AG09309 (cell line): ENCODE results near the gene RNF220.

ENCODE experiments used
- DNase-seq: peaks from one replicate; pipeline ENCODE4 v3.0.0-alpha.2; 2010; ENCODE audit warnings: low read depth
- H3K4me3 ChIP-seq: 2 replicates; pipeline ENCODE4 v1.5.1; 2011; ENCODE audit warnings: mild to moderate bottlenecking, low read depth, low read length, moderate library complexity; ENCODE audit not compliant: control insufficient read depth
- TF ChIP-seq, protein P1 (sequence below): IDR thresholded peaks from 2 replicates; pipeline ENCODE4 v1.5.1; 2011; ENCODE audit warnings: mild to moderate bottlenecking, low read depth, low read length, inconsistent platforms; ENCODE audit not compliant: insufficient read depth, control insufficient read depth; ENCODE audit errors: missing control alignments

The RNF220 gene

DNA sequence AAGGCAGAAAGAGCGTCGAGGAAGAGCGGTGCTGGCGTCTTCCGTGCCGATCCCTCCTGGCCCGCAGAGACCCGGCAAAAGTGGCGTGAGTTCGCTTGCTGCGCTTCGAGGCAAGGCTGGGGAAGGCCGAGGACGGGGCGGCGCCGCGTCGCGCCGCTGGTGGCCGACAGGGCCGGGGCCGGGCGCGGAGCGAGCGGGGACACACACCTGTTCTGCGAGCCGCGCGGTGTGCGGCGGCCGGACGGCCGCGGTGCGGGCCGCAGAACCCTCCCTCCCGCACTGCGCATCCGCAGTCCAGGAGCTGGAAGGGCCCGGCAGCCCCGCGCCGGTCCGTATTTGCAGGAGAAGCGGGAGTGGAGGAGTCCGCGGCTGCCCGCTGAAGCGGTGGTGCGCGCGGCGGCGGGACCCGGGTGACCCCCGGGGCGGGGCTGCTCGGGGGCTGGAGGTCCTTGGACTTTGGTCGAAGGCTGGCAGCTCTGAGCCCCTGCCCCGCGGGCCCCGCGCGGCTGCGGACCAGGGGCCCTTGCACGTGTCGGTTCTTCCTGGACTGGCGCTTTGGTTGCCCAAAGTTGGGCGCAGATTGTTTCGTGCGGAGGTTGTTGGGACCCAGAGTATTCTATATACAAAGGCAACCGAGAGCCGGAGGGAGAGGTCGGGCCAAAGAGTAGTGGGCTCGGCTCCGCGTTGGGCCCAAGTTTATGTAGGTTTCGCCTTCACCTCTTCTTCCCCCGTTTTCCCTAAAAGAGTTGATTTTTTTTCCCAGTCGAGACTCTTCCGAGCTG is 2.6 kb downstream of the RNF220 start:
- no peak overlapping the region for H3K4me3 ChIP-seq
- no peak for DNase-seq
- TF ChIP-seq, protein P1, sequence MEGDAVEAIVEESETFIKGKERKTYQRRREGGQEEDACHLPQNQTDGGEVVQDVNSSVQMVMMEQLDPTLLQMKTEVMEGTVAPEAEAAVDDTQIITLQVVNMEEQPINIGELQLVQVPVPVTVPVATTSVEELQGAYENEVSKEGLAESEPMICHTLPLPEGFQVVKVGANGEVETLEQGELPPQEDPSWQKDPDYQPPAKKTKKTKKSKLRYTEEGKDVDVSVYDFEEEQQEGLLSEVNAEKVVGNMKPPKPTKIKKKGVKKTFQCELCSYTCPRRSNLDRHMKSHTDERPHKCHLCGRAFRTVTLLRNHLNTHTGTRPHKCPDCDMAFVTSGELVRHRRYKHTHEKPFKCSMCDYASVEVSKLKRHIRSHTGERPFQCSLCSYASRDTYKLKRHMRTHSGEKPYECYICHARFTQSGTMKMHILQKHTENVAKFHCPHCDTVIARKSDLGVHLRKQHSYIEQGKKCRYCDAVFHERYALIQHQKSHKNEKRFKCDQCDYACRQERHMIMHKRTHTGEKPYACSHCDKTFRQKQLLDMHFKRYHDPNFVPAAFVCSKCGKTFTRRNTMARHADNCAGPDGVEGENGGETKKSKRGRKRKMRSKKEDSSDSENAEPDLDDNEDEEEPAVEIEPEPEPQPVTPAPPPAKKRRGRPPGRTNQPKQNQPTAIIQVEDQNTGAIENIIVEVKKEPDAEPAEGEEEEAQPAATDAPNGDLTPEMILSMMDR: no peak

DNA sequence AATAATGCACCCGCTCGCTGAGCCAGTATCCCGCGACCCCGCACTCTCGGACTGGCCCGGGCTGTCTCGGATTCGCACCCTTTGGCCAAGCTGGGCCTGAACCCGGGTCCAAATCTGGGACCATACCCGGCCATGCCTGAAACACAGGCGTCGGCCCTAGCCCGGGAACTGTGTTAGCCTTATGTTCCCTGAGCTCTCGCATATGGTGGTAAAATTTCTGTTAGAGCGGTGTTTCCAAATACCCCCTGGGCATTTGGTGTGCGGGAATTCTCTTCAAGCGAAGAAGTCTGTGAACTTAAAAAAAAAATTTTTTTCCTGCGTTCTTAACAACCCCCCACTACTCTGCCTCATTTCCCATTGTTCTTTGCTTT is 3.1 kb downstream of the RNF220 start:
- no peak overlapping the region for H3K4me3 ChIP-seq
- DNase-seq: no peak
- TF ChIP-seq, protein P1: no peak

DNA sequence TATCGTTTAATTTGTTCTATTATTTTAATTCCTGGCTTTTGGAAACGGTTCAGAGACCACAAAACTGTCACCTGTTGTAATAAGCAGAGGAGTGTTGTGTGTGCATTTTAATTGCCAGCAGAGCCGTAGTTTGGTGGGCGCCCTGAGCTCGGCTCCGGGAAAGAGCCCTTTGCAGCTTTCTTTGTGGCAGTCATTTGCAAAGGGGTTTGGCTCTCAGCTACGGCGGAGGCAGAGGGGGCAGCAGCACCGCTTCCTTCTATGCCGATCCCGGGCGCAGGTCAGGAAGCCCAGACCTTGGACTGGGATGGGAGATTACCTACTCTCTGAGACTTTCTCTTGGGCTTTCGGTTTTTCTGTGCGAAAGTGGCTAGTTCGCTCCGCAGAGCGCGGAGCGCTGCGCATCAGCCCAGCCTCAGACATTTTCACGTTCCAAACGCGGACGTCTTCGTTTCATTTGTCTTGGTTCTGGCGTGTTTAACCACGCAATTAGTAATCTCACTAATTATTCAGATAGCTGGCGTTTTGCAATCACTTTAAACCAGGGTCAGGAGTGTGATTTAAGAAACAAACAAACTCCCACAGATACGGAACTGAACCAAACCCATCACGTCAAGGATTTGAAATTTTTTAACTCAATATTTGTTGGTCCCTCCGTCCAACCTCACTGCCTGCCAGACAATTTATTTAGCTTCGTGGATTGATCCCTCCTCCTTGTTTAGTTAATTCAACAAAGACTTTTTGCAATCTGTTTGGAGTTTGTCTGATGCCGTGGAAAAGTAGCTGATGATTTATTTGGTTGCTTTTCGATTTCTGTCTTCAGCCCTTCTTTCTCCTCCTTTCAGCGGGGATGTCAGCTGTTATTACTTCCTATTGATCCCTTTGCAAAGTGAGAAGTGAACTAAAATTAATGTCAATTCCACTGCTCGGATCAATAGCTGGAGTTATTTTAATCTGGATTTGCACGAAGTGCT is 3.9 kb downstream of the RNF220 start:
- TF ChIP-seq, protein P1: no peak
- DNase-seq: no peak
- no peak overlapping the region for H3K4me3 ChIP-seq

DNA sequence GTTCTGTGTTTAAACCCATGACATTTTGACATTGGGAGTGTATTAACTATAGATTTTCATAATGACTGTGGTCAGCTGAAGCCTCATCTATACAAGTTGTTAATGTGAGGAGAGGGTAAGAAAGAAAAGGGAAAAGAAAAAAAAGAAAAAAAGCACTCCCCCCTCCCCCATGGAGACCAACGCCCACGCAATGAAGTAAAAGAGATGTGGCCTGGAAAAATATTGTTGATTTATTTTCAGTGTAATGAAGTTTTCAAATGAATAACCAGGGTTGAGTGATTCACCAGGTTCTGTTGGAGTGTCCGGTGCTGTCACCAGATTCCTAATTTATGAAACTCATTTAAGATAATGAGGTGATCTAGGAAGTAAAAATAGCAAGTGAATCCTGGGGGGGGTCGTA is 4.7 kb downstream of the RNF220 start:
- H3K4me3 ChIP-seq: no peak overlapping the region

DNA sequence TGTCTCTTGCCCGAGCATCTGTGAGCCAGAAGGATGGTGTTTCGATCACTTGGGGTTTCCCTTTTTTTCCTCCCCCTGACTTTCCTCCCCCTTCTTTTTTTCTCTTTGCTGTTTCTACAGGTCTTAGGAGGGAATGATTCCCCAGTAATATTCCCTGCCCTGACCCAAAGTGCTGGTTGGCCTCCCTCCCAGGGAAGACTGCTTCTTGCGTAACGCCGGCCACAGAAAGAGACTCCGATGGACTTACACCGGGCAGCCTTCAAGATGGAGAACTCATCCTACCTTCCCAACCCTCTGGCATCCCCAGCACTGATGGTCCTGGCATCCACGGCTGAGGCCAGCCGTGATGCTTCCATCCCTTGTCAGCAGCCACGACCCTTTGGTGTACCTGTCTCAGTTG is 6.8 kb downstream of the RNF220 start:
- H3K4me3 ChIP-seq: no peak overlapping the region
- TF ChIP-seq, protein P1: no peak
- no peak for DNase-seq

More for the DNA sequence above, 4.7 kb downstream of the RNF220 start:
- TF ChIP-seq, protein P1: no peak
- DNase-seq: no peak

DNA sequence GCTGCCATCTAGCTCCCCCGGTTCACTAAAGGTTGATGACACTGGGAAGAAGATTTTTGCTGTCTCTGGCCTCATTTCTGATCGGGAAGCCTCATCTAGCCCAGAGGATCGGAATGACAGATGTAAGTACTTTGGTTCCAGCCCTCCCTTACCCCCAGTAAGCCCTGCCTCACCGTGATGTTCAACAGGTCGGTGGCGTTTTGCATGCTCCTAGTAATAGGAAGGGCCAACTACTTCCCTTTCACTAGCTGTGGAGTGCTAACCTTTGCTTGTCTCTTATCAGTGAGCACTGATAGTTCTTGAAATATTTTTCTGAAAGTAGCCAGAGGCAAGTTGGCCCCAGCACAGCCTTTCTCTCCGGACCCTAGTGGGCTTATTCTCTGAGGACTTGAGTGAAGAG is 7.5 kb downstream of the RNF220 start:
- DNase-seq: no peak
- no peak overlapping the region for H3K4me3 ChIP-seq
- TF ChIP-seq, protein P1: no peak
